Measurements from ENCODE around the gene WWOX.

GRCh38 chr16:78097548-78097947, 1.9 kb upstream of the WWOX start:
- TF ChIP-seq CTCF (IDR thresholded peaks at IDR 0.05) (no peak), POLR2A (IDR thresholded peaks at IDR 0.05) (no peak), POLR2AphosphoS5 (IDR thresholded peaks at IDR 0.05) (no peak)
